ENCODE results near the gene SLC16A1.

SLC16A1 gene

GRCh38 chr1:112961072-112961471, 5.1 kb upstream of the SLC16A1 start:
- TF ChIP-seq MAX (IDR thresholded peaks at IDR 0.05), result no peak
- TF ChIP-seq REST (IDR thresholded peaks at IDR 0.05; ENCODE audit: low read depth), result no peak
- no peak for TF ChIP-seq CEBPB (IDR thresholded peaks at IDR 0.05)

GRCh38 chr1:112960384-112960783, 4.4 kb upstream of the SLC16A1 start:
- TF ChIP-seq TAF1 (IDR thresholded peaks at IDR 0.05; ENCODE audit: low read depth) (no peak), TEAD4 (IDR thresholded peaks at IDR 0.05) (no peak), TCF12 (IDR thresholded peaks at IDR 0.05; ENCODE audit: low read depth) (no peak), NFIC (IDR thresholded peaks at IDR 0.05) (no peak)

GRCh38 chr1:112957133-112957812, 1.3 kb upstream of the SLC16A1 start:
- TF ChIP-seq TAF1 (IDR thresholded peaks at IDR 0.05; ENCODE audit: low read depth), result no peak
- no peak for TF ChIP-seq CEBPB (IDR thresholded peaks at IDR 0.05)
- TF ChIP-seq MAX (IDR thresholded peaks at IDR 0.05), result no peak
- no peak for TF ChIP-seq REST (IDR thresholded peaks at IDR 0.05; ENCODE audit: low read depth)
- no peak for TF ChIP-seq RAD21 (IDR thresholded peaks at IDR 0.05; ENCODE audit: low read depth)
- no peak for TF ChIP-seq FOXM1 (IDR thresholded peaks at IDR 0.05; ENCODE audit: borderline replicate concordance, low read depth)
- no peak for TF ChIP-seq NFIC (IDR thresholded peaks at IDR 0.05)
- no peak for TF ChIP-seq TEAD4 (IDR thresholded peaks at IDR 0.05)
- no peak for TF ChIP-seq EGR1 (IDR thresholded peaks at IDR 0.05)
- no peak for TF ChIP-seq EP300 (IDR thresholded peaks at IDR 0.05; ENCODE audit: borderline replicate concordance)
- no peak for TF ChIP-seq CREB1 (IDR thresholded peaks at IDR 0.05; ENCODE audit: low read depth)
- TF ChIP-seq YY1 (IDR thresholded peaks at IDR 0.05; ENCODE audit: low read depth), result no peak
- no peak for TF ChIP-seq TCF12 (IDR thresholded peaks at IDR 0.05; ENCODE audit: low read depth)
- TF ChIP-seq USF1 (IDR thresholded peaks at IDR 0.05), result no peak

GRCh38 chr1:112956544-112957132, 642 bp upstream of the SLC16A1 start:
- no peak for TF ChIP-seq ZBTB7A (IDR thresholded peaks at IDR 0.05; ENCODE audit: low read depth)
- no peak for TF ChIP-seq TEAD4 (IDR thresholded peaks at IDR 0.05)
- TF ChIP-seq EP300 (IDR thresholded peaks at IDR 0.05; ENCODE audit: borderline replicate concordance), result no peak
- TF ChIP-seq USF1 (IDR thresholded peaks at IDR 0.05), result no peak
- TF ChIP-seq CEBPB (IDR thresholded peaks at IDR 0.05), result no peak
- TF ChIP-seq FOXM1 (IDR thresholded peaks at IDR 0.05; ENCODE audit: borderline replicate concordance, low read depth), result no peak
- TF ChIP-seq MAX (IDR thresholded peaks at IDR 0.05), result no peak; the same call in 1 of the 2 replicates
- TF ChIP-seq TCF12 (IDR thresholded peaks at IDR 0.05; ENCODE audit: low read depth), result no peak
- TF ChIP-seq YY1 (IDR thresholded peaks at IDR 0.05; ENCODE audit: low read depth), result no peak
- TF ChIP-seq RAD21 (IDR thresholded peaks at IDR 0.05; ENCODE audit: low read depth), result no peak
- no peak for TF ChIP-seq NFIC (IDR thresholded peaks at IDR 0.05)
- TF ChIP-seq TAF1 (IDR thresholded peaks at IDR 0.05; ENCODE audit: low read depth), result no peak
- no peak for TF ChIP-seq EGR1 (IDR thresholded peaks at IDR 0.05)
- no peak for TF ChIP-seq REST (IDR thresholded peaks at IDR 0.05; ENCODE audit: low read depth)
- TF ChIP-seq CREB1 (IDR thresholded peaks at IDR 0.05; ENCODE audit: low read depth), result no peak

Data from Ishikawa (cell line).